ENCODE data around the gene PCDH15.

Gene PCDH15

DNA sequence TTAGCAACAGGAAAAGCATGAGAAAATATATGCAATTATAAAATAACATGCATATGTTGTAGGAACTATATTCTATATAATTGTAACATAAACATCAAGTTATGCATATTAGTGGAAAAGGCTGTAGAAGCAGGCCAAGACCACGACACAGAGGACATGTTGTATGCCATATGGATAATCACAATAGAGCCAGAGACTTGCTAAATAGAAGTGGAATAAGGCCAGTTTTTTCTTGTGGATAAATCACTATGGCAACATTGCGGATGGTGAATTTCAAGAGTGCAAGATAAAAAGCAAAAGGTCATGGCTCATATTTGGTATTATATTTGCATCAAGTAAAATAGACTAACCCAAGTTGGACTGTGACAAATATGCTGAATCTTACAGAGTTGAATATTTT lies 93.0 kb downstream of the PCDH15 start:
- DNase-seq (ENCODE audit: low read depth, low spot score): no peak

DNA sequence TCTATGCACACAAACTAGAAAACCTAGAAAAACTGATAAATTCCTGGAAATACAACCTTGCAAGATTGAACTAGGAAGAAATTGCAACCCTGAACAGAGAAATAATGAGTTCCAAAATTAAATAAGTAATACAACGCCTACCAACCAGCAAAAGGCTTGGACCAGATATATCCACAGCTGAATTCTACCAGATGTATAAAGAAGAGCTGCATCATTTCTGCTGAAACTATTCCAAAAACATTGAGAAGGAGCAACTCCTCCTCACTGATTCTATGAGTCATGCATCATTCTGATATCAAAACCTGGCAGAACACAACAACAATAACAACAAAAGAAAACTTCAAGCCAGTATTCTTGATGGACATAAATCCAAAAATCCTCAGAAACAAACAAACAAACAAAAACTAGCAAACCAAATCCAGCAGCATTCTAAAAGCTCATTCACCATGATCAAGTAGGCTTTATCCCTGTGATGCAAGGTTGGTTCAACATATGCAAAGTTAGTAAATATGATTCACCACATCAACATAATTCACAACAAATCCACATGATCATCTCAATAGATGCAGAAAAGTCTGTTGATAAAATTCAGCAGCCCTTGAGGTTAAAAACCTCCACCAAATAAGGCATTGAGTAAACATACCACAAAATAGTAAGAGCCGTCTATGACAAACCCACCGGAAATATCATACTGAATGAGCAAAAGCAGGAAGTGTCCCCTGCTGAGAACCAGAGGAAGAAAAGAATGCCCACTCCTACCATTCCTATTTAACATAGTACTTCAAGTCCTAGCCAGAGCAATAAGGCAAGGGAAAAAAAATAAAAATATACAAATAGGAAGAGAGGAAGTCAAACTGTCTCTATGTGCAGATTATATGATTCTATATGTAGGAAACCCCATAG lies 98.2 kb downstream of the PCDH15 start:
- DNase-seq (ENCODE audit: low read depth, low spot score): no peak

DNA sequence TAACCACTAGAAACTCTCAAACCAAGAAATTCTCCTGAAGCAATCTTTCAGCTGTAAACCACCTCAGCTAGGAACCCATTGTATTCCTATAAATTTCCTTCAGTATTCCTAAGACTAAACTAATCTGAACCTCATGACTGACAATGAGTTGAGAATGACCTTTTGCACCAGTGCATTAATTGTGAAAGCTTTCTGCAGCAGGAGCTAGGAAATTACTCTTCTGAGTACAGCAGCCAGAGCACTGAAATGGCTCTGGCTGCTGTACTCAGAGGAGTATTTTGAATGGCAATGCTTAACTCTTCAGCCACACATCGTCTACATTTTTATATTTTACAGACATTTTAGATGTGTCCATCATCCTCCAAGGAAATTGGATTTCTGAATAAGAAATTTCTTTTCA lies 109.7 kb downstream of the PCDH15 start:
- no peak for DNase-seq (ENCODE audit: low read depth, low spot score)

DNA sequence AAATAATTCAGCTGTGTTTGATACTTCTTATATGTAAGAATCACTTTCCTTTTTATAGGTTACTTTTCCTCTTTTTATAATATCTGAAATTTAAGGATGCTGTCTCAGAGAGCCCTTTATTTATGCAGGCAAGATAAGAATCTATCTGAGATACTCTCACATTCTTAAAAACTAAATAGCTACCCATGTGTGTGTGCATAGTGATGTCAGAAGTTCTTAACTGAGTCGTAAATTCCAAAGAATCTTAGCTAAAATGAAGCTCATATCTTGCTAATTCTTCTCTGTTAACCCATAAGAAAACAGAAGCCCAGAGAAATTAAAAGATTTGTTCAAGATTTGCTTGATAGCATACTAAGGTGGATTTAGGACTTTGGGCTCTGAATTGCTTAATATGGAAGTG lies 118.5 kb downstream of the PCDH15 start:
- no peak for DNase-seq (ENCODE audit: low read depth, low spot score)

DNA sequence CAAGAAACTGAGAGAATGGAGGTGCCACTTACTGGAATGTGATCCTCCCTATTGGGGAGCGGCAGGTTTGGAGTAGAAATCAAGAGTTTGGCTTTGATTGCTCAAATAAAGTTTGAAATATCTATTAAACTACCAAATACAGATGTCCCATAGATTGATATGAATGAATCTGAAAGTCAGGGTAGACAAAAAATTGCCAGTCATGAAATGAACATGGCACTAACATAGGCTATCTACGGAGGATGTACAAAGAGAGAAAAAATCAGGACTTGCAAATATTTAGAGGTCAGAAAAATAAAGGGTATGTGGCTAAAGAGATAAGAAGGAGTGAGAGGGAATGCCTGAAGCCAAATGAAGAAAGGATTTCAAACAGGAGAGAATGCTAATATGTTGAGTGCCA lies 119.9 kb downstream of the PCDH15 start:
- no peak for DNase-seq (ENCODE audit: low read depth, low spot score)

DNA sequence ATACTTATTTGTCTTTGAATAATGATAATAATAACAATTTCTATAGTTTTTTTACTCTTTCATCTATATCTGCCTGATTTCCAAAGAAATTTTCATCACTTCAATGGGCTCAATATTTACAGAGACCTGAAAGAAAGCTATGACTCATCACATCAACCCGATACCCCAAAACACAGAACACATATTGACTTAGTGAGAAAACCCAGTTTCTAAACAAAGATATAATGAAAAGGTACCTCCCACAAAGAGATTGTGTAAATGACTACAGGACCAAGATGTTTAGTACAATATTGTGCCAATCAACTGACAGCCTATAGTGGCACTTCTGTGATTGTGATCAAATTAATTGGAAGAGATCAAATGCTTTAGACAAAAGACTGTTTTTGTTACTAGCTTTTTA lies 133.9 kb downstream of the PCDH15 start:
- no peak for DNase-seq (ENCODE audit: low read depth, low spot score)

DNA sequence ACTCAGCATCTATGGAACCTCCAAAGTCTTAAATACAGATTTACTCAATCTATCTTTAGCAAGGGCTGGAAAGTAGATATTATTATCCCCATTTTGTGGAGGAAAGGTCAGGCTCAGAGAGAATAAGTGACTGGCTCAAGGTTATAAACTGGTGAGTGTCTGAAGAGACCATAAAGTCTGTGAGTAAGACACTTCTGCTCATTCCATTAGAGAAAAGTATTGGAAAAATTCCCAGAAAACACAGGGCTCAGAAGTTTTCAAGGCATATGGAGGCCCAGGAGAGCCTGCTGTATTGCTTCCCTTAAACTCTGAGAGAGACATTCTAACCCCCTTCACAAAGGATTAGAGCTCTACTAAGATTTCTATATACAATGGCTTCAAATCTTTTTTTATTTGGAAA lies 134.8 kb downstream of the PCDH15 start:
- DNase-seq (ENCODE audit: low read depth, low spot score): no peak

DNA sequence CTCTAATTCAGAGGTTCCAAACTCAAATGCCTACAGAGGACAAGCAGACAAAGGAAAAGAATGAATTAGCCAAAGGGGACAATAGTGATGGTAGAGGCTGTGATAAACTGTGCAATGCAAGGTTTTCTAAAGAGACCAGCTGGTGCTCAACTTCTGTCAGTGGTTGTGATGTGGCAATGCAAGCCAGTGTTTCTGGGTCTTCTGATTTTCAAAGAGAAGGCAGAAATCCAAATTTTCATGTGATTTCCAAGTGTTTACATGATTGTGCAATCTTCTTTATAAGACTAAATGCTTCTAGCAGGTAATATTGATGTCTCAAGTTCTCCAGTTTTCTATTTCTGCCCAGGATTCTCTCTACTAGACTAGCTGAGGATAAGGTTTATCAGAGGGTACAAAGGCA lies 135.9 kb downstream of the PCDH15 start:
- DNase-seq (ENCODE audit: low read depth, low spot score): no peak

DNA sequence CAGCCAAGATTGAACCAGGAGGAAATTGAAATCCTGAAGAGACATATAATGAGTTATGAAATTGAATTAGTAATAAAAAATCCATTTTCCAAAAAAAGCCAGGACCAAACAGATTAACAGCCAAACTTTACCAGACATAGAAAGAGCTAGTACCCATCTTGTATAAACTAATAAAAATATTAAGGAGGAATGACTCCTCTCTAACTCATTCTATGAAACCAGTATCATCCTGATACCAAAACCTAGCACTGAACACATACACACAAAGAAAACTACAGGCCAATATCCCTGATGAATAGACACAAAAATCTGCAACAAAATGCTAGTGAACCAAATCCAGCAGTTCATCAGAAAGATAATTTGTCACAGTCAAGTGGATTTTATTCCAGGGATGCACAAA lies 140.6 kb downstream of the PCDH15 start:
- DNase-seq (ENCODE audit: low read depth, low spot score): no peak

DNA sequence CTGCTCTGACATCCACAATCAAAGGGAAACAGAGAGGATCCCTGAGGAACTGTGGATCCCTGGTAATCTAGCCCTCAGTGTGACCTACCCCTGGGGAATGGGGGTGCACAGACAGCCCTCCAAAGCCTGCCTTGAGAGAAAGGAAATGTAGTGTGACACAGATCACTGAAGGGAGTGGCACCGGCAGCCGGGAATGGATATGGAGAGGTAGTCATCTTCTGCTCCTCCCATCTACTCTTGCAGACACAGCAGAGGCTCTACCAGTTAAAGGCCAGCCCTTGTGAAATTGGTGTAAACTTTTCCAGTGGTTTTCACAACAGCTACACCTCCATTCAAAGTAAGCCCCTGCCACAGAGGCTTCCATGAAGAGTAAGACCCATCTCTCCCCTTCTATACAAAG lies 144.4 kb downstream of the PCDH15 start:
- DNase-seq (ENCODE audit: low read depth, low spot score): no peak

DNA sequence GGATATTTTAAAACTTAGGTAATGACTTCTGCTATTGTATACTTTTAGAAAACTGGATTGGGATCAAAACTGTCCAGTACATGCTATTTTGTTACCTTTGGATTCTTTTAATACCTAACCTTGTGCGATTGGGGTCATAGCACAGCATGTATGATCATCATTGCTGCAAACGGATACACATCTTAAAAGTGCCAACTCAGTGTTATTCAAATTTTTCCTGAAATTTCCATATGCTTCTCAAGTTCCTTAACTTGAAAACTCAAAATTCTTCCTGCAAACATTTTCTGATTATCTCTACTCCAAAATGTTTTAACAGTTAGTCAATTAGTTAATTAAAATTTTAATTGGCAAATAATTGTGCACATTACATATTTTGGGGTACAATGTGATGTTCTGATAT lies 147.5 kb downstream of the PCDH15 start:
- DNase-seq (ENCODE audit: low read depth, low spot score): no peak

DNA sequence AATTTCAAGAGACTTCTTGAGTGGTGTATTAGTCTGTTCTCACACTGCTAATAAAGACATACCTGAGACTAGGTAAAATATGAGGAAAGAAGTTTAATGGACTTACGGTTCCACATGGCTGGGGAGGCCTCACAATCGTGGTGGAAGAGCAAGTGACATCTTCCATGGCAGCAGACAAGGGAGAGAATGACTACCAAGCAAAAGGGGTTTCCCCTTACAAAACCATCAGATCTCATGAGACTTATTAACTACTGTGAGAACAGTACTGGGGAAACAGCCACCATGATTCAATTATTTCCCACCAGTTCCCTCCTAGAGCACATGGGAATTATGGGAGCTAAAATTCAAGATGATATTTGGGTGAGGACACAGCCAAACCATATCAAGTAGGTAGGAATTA lies 150.5 kb downstream of the PCDH15 start:
- DNase-seq (ENCODE audit: low read depth, low spot score): no peak

DNA sequence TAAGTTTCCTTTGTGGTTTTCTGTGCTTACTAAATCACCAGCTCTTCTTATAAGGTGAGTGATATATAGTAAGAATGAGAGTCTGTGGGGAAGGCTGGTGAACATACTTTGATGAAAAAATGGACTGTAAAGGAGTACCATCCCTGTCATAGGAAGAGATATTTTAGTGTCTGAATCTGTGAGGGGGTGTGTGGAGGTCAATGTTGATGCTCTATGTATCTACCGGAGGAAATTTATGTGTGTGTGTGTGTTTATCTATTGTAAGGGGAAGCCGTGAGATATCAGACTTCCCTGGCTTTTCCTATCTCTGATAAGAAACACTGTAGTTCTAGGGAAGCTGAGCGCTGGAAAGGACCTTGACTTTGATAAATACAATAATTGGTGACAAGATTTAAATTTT lies 179.0 kb downstream of the PCDH15 start:
- no peak for DNase-seq (ENCODE audit: low read depth, low spot score)

DNA sequence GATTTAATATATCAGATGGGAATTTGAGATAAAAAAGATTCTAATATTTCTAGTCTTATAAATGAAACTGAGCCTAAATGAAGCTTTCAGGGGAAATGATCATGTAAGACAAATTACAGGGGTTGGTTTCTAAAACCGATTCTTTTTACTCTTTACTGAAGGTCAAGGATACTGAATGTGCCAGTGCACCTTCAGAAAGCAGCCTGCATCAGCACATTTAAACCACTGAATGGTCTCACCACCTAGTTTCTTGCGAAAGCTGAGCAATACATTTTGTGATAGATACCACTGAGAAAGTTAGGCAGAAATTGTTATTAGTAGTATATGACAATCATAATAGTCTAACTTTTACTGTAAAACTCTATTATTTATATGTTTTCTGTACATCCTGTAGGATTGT lies 180.7 kb downstream of the PCDH15 start:
- DNase-seq (ENCODE audit: low read depth, low spot score): no peak

DNA sequence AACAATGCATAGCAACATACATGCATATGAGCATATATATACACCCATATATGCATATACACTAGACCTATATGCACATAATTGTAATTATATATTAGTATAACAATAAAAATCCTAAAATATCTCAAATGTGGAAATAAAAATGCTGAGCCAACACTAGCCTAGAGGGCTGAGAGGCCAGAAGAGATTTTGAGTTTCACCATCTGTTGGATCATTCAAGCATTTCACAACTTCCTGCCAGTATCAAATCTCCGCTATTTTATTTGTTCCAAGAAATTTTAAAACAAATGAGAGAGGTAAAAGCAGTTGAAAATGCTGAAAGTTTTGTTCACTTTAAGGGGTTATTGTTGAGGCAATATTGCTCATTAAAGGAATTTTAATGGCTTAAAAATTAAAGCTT lies 187.0 kb downstream of the PCDH15 start:
- no peak for DNase-seq (ENCODE audit: low read depth, low spot score)

DNA sequence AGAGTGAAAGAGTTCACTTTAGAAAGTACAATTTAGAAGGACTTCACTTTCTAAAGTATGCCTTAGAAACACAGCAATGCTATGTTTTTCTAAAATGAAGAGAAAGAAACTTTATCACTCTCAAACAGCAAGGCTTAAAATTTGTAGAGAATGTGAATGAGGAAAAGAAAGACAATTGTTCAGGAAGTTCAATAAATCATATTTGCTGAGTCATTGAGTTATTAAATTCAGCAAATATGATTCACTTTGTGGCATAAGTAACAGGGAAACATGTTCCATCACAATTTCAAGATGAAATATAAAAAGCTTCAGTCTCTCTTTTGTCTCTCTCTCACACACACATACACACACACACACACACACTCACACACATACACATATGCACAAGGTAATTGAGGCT lies 187.9 kb downstream of the PCDH15 start:
- DNase-seq (ENCODE audit: low read depth, low spot score): no peak

DNA sequence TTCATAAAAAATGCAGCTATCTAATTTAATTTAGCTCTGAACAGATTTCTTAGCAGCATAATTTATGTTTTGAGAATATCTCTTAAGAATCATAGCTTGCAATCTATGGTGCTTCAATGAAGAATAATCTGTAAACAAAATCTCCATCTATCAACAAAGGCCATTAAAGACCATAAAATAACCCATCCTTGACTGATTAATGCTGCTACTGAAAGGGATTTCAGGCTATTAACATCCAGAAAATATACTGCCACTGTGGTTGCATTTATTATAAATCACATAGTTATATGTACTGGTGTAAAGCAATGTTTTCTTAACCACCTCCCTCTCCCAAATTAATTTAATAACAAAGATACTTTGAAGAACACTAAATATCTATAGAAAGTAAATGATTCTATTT lies 191.6 kb downstream of the PCDH15 start:
- DNase-seq (ENCODE audit: low read depth, low spot score): no peak

DNA sequence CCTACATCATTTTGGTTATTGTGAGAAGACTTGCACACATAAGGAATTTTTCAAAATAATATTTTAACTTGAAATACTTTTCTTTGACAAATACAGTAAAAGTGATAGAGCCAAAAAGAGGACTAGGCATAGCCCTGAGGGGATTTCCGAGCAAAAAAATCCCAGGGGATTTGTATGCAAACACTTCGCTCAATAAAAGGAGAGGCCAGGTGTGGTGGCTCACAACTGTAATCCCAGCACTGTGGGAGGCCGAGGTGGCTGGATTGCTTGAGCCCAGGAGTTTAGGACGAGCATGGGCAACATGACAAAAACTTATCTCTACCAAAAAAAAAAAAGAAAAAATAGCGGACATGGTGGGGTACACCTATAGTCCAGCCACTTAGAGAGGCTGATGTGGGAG lies 193.0 kb downstream of the PCDH15 start:
- no peak for DNase-seq (ENCODE audit: low read depth, low spot score)

DNA sequence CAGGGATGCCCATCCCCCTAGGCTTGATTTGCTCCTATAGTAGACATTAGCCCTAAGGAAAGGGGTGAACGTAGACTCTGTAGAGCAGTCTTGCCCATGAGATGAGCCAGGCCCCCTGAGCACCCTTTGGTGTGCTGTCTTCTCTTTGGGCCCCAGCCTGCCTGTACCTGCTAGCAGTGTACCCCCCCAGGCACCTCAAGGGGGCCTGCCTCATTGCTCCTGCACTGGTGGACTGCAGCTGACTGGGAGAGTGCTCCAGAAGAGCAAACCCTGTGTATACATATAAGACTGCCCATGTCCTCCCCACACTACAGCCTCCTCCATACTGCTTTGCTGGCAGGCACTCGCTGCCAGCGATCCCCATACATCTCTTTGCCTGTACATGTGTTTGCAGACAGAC lies 206.7 kb downstream of the PCDH15 start:
- no peak for DNase-seq (ENCODE audit: low read depth, low spot score)

DNA sequence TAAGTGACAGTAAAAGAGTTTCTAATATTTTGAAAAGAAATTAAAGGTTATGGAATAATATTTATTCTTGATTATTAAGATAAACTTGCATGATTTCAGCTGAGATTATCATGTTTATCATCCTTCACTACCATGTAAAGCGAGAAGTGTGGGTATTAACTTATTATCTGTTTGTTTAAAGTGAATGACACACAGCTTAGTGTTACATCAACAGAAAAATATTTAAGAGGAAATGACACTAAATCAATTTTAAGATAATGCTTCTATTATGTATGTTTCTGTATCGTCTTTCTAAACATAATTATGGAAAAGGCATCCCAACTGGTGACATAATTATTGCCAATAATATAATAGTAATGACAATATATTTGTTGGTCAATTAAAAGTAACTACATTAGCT lies 213.1 kb downstream of the PCDH15 start:
- DNase-seq (ENCODE audit: low read depth, low spot score): no peak

DNA sequence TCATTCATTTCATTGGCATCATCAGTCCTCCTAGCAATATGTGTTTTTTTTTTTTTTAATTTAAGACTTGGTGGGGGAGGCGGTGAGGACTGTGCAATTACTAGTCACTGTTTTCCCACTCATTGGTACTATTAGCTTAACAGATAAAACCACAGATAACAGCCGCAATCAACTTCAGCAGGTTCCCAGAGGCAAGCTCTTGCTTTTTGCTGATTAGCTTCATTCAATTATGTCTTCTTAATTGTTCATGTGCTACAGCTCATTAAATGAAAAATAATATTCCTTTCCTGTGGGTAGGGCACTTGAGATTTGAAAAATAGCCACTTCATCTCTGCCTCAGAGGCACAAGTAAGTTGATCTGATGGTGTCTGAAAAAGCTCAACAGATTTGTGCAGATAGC lies 215.5 kb downstream of the PCDH15 start:
- no peak for DNase-seq (ENCODE audit: low read depth, low spot score)

DNA sequence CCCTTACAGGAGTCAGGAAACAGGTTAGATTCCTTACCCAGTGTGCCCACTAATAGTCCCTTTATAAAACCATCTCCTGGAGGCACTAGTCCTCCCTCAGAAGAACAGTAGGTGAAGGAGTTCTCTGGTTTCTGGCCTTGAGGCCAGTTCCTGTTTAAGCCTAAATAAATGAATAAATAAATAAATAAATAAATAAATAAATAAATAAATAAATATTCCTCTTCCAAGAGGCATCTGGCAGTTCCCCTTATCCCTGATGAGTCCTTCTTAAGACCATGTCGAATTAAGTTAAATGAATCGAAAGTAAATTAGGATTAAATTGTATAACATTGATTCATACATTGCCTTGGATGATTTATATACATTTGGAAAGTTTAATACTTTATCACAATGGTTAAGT lies 223.3 kb downstream of the PCDH15 start:
- no peak for DNase-seq (ENCODE audit: low read depth, low spot score)

DNA sequence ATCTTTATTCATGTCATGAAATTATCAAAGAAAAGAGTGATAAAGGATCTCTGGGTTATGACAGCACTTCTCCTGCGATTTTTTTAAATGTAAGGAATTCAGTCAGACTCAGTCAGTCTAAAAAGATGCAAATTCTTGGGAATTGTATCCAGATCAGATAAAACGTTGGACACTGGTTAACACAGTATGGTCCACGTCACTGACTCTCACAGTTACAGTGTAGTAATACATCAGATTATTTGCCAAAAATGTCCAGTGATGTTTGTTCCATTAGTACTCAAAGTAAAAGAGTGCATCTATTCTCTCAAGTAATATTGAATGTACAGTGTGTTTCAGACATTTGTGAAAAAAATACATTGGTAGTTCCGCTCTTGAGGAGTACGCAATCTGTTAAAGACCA lies 224.5 kb downstream of the PCDH15 start:
- DNase-seq (ENCODE audit: low read depth, low spot score): no peak

DNA sequence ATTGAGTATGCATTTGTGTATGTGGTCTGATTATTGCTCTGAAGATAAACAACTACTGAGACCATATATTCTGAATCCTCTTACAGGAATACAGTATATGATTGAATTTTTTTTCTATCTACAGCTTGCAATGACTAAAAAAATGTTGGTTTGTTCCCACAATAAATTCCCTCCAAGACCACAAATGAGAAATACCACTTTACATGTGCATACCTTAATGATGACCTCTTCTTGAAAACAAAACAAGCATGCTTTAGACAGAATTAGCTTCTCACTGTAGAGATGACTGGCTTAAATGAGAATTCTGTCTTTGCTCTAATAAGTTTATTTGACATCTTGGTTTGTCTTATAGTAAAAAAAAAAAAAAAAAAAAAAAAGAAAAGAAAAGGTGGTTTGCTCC lies 241.5 kb downstream of the PCDH15 start:
- DNase-seq (ENCODE audit: low read depth, low spot score): no peak
